Epidermal melanocyte (primary cell): ENCODE data around the gene NUDT1.

Source experiments
- DNase-seq: peaks from one replicate; pipeline ENCODE4 v3.0.0; 2011; ENCODE audit warnings: low spot score; ENCODE audit not compliant: insufficient read length

NUDT1 gene

GRCh38 chr7:2296832-2297231 lies 54.8 kb downstream of the NUDT1 start:
- no peak for DNase-seq

- no peak for DNase-seq
These were observed 57.3 kb downstream of the NUDT1 start for GRCh38 chr7:2299131-2299829.

GRCh38 chr7:2299870-2300512 lies 58.0 kb downstream of the NUDT1 start:
- DNase-seq: peak; percentile 47
